SKM-1 (cell line): ENCODE measurements around the gene BRPF3.

Experiments used
- DNase-seq: peaks from one replicate; lab custom pipeline; 2025; ENCODE audit not compliant: unreplicated experiment; lab: John Stamatoyannopoulos, UW

BRPF3 gene

DNA sequence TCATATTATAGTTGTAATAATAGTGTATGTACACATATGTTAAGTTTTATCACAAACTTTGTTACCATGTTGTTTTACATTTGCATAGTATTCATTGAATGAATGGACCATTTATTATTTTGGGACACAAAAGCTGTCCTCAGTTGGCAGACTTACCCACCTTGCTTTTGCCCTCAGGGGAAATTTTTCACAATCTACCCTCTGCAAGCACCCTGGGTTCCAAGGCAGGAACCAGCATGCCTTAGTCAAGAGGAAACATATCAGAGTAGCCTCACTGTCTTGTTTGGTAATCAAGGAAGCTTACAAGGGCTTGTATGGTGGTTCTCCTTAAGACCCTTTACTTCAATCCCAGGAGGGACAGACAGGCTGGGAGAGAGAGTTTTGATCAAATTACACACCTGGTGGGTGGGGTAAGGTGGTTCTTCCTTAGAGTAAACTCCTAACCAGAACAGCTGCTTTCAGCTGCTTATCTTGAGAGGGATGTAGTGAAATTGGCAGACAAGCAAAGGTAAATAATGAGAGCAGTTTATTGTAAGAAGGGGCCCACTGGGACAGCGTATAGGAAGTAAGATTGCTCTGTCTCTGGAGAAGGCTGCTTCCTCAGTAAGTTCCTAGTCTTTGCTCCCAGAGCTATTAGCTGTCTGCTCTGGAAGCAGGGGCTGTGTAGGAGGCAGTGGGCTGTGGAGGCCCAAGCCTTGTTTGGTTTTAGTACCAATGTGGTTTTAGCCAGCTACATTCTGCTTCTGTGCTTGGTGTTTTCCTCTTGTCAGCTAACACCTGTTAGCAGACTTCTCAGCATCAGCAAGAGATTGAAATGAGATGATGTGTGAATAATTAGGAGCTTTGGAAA lies 31.1 kb downstream of the BRPF3 start:
- DNase-seq, result no peak

DNA sequence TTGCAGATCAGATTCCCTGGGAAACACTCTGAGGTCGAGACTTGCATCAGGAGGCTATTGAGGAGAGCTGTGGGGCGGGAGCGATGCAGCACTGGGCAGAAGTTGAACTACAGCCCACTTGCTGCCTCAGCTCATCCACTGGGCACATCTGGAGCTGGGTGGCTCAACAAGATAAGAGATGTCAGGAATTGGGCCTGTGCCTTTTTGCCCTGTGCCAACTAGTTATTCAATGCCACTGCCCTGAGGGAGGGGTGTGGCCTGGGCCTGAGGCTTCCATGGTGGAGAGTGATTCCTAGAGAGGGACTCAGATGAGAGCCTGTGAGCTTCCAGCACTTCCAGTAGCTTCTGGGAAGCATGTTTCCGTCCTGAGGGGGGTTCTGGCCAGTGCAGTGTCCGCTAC lies 32.7 kb downstream of the BRPF3 start:
- DNase-seq, result no peak

DNA sequence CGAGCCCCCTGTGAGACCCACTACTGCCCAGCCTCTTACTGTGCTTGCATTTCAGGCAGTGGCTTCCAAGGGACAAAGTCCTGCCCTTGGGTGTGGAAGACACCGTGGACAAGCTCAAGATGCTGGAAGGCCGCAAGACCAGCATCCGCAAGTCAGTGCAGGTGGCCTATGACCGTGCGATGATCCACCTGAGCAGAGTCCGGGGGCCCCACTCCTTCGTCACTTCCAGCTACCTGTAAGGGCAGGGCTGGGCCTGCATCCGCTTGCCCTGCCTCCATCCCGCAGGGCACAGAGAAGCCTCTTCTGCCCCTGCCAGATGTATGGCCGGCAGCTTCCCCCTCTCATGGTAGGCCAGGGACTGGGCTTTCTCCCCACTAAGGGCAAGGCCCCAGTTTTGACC lies 33.8 kb downstream of the BRPF3 start:
- no peak for DNase-seq

DNA sequence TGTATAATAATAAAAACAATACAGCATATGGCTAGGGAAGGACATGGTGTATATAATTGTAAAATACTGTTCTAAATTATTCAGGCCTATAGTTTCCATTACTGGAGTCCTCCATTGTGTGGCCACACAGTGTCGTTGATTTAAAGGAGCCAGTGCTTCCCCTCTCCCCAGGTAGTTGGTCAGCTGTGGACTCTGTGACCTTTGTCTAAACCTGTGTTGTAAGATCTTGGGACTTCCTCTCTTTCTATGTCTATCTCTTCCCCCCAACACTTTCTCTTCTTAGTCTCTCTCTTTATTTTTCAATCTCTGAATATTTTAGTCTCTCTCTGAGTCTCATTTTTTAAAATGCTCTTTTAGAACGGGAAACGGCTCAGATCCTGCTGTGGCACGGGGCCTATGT lies 35.6 kb downstream of the BRPF3 start:
- peak; percentile 75 for DNase-seq

DNA sequence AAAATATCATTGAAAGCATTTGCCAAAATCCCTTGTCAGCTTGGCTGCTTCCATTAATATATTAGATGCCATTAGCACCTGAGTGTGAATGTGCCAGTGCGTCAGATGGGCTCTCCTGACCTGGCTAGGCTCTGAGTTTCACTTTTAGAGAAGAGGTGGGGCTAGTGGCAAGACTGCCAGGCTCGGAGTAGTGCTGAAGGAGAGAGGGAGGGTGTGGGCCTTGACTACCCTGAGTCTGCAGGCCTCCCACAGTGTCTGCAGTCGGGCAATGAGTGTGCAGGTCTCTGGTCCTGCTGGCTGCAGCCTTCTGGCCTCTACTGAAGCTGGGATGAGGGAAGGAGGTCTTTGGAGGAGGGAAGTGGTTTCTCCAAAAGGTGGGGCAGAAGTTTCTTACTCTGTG lies 38.8 kb downstream of the BRPF3 start:
- no peak for DNase-seq

DNA sequence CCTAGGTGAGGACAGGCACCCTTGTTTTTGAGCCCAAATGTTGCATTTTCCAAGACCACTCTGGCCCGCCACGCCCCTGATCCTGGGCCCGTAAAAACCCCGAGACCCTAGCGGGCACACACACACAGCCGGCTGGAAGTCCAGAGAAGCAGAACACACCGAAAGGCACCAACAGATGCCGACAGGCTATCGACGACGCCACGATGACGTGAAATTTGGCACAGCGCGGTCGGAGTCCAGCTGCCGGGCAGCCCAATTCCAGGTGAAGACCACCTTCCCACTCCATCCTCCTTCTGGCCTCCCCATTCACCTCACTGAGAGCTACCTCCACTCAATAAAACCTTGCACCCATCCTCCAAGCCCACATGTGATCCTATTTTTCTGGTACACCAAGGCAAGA lies 39.3 kb downstream of the BRPF3 start:
- DNase-seq, result no peak

DNA sequence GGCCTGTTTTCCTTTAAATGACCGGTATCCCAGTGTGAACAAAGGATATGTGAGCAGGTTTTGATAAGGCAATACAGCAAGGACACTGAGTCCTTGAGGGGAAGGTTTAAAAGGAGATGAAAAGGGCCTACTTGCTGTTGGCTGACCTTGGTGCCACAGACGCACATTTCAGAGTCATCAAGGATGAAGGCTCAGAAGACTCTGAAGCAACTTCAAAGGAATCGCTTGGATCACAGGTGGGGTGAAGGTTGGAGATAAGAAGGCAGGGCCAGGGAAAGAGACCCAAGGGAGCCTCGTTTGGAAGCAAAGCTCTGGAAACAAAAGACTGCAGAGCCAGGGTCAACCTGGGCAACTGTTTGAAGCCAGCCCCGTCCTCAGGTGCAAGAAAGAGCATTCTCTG lies 43.2 kb downstream of the BRPF3 start:
- DNase-seq, result no peak

DNA sequence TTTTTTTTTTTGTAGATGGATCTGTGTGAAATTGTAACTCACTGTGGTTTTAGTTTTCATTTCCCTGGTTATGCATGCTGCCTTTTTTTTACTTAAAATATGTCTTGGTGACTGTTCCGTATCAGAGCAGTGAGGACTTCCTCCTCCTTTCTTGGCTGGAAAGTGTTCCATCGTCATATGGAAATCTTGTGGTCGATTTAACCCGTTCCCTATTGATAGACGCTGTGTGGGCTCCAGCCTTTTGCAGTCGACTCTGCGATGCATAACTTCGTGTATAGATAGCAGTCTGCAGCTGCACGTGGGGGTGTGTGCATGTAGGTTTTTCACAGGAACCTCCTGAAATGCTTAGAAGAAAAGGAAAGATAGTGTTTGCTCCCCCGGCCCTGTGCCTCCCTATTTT lies 45.2 kb downstream of the BRPF3 start:
- DNase-seq, result peak; percentile 48

DNA sequence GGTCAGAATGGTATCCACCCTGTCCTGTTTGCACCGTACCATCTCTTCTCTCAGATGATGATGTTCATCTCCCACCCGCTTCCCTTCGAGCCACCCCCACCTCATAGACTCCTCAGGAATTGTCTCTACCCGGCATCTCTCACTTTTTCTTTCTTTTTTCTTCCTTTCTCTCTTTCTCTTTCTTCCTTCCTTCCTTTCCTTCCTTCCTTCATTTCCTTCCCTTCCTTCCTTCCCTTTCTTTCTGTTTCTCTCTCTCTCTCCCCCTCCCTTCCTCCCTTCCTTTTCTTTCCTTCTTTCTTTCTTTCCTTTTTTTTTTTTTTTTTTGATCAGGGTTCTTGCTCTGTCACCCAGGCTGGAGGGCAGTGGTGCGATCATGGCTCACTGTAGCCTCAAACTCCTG lies 45.6 kb downstream of the BRPF3 start:
- no peak for DNase-seq

DNA sequence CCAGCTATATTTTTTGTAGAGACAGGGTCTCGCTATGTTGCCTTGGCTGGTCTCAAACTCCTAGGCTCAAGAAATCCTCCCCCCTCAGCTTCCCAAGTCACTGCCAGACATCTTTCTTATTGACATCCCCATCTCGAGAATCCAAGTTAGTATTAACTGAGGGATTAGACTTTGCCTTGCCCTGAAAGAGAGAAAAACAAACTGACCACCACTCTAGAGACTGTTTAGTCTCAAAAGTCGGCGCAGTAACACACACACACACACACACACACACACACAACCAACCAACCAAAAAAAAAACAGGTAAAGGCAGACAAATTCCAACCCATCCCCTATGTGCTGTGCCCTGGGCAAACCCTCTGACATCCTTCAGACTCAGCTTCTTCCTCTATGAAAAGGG lies 46.1 kb downstream of the BRPF3 start:
- DNase-seq, result no peak

DNA sequence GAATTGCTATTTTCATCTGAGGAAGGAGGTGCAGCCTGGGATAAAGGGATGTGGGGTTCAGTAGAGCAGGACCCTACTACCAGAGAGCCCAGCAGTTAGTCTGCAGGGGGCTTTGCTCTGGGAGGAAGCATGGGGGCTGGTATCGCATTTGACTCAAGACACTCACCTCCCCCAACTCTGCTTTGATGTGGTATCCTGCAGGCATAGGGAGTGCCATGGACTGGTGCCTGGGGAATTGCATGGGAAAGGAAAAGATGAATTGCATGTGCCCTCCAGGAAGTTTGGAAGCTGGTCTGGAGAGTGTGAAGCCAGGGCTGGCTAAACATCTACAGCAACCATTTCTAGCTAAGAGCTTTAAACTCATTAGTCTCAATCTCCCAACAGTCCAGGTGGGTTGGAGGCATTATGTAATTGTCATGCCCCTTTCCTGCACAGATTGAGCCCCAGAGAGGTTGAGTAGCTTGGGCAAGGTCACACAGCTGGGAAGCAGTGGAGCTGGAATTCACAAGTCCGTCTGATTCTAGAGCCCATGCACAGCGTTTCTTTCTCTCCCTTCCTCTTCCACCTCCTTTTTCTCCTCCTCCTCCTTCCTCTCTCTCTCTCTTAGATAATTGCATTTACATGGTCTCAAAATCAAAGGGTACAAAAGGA lies 47.1 kb downstream of the BRPF3 start:
- no peak for DNase-seq

DNA sequence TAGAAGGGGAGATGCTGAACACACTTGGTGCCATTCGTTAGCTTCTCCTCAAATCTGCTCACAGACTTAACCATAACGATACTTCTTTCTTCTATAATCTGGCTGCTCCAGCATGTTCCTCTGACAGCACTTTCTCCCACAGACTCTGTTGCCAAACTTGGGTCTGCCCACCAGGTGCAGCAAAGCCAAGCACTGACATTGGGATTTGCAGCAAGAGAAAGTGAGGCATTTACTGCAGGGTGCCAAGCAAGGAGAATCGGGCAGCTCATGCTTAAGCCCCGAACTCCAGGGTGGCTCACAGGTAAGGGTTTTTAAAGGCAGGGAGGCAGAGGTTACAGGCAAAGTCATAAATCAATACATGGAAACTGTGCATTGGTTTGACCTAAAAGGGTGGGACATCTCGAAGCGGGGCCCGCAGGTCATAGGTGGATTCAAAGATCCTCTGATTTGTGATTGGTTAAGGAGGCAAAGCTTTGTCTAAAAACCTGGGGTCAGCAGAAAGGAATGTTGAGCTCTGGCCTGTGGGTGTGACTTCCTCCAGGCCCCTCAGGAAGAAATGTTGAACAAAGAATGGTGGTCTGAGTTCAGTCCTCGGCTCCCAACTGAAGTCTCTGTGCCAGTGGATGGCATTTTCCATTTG lies 48.2 kb downstream of the BRPF3 start:
- DNase-seq, result no peak

DNA sequence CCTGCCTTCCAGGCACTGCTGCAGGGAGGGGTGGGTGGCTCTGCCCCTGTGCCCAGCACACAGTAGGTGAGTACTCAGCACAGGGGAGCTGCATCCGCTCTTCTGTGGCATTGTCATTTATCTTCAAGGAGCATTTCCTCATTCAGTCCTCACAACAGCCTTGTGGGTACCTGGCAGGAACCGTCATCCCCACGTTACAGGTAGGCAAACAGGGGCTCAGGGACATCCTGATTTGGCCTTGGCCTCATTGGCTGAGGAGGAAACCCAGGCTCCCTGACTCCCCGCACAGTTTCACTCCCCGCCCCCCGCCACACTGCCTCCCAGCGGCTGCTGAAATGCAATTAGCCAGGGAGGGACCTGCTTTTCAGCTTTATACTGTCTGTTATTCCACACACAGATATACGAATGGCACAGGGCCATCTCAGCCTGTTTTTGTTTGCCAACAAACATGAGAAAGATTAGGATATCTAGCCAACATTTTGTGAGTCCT lies 49.1 kb downstream of the BRPF3 start:
- no peak for DNase-seq

DNA sequence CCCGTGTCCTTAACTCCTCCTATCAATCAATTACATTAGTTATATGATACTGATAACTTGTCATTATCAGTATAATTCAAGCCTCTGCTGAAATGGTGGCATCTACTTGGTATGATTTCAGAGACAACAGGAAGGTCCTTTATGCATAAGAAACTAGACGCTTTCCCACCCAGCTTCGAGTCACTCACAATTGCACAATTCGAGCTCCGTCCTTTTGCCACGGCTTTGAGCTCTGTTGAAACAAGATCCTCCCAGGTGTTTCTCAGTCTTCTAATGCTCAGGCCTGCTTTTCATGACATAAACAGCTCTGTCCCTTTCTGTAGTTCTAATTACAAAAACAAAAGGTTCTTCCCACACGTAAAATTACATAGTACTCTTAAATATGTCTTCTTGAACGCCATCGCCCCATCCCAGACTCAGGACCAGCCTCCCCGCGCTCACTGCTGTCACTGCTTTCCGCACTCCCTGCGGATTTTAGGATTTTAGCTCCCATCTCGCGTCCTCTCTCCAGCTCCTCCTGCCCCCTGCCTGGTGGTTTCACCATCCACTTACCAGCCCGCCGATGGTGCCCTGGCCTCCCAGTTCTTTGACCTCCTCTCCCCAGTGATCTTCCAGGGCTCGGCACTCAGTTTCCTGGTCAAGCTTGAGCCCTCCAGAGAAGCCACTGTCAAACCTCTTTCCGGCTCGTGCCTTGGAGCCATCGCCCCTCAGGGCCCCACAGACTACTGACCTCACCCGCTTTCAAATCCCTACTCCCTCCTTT lies 50.1 kb downstream of the BRPF3 start:
- peak; percentile 27 for DNase-seq

DNA sequence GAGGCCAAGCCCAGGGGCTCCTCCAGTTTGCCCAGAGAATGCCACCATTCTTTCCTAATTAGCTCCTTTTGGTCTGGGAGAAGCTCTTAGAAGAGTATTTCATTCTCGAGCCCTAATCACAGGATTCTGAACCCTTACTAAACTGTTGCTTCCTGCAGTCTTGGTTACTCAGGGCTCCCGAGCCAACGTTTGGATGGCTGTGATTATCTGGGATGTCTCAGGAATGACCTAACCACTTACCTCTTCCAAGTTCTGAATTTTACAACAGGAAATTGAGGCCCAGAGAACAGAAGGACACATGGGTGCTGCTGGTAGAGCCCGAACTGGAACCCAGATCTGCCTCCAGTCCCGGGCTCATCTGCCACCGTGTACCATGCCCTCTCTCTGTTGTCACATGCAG lies 51.1 kb downstream of the BRPF3 start:
- DNase-seq, result no peak

DNA sequence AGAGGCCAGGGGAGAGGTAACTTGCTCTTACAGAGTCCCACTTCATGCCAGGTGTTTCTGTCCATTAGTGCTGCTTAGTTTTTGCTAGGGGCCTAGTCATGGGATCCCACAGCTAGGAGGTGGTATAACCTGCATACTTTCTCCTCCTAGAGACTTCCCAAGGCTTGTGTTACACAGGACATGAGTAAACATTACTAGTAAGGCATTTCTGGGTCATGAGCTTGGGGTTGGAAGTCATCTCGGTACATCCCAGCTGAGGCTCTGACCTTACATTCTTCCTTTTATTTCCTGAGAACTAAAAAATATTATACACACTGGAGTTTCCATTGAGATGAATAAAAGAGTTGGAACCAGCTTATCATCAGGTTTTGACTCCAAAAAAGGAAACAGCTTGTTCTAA lies 52.4 kb downstream of the BRPF3 start:
- DNase-seq, result no peak

DNA sequence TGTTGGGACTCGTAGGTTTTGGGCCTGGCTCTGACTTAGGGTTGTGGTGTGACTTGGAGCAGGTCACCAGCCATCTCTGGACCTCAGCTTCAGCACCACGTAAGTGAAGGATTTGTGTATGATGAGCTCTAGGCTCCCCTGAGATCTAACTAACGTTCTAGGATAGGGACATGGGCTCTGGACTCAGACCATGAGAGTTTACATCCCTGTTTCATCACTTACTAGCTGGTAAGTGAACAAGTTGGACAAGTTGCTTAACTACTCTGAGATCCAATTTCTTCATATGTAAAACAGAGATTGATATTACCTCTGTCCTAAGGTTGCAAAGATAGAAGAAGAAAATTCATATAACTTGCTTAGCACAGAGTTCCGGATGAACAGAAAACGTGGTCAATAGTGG lies 53.0 kb downstream of the BRPF3 start:
- DNase-seq, result no peak

DNA sequence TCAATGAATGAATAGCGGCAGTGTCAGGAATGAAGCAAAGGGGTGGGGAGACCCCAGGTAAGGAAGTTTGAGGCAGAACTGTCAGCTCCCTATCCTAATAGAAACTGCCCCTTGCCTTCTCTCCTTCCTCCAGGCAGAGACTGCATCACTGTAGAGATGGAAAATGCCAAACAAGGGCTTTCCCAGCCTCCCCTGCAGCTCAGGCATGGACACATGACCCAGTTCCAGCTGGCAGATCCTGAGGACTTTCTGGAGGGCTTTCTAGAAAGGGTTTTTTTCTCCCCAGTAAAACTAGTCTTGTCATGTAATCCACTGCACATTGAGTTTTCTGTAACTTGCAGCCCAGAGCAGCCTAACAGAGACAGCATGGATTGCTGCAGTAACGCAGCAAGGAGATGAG lies 55.5 kb downstream of the BRPF3 start:
- no peak for DNase-seq

DNA sequence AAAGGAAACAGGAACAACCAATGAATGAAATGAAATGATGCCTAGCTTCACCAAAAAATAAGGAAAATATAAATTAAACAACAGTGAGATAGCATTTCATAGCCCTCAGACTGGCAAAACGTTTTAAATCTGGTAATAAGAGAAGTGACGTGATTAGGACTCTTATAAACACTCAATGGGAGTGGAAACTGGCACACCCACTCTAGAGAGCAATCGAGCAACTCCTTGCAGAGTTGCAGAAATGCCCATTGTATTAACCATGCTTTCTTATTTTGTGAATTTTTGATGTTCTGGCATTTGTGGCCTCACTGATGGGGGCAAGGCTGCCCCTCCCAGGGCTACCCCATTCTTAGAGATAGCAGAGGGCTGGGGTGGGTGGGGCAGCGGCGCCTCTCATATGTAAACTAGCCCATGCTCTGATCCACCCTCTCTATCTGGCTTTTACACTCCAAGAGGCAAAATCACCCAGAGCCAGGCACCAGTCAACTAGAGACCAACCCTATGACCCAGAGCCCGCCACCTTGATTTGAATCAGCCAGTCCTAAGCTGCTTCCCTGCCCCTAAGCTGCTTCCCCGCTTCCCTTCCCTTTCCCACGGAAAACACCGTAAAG lies 67.0 kb downstream of the BRPF3 start:
- DNase-seq, result no peak

DNA sequence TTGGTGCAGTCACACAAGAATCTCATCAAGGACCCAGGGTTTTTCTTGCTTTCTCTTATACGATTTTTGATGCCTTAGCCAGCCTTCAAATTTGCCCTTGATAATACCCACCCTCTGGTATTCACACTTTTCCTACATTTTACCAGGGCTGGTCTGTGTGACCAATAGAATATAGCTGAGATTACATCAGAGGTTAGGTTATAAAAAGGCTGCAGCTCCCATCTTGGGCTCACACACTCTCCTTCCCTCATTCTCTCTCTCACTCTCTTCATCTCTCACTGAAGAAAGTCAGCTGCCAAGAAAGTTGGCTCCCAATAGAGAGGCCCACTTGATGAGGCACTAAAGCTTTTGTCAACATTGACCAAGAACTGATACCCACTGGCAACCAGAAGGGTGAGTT lies 69.2 kb downstream of the BRPF3 start:
- no peak for DNase-seq
